Measurements from ENCODE around the gene SCT.

The SCT gene

DNA sequence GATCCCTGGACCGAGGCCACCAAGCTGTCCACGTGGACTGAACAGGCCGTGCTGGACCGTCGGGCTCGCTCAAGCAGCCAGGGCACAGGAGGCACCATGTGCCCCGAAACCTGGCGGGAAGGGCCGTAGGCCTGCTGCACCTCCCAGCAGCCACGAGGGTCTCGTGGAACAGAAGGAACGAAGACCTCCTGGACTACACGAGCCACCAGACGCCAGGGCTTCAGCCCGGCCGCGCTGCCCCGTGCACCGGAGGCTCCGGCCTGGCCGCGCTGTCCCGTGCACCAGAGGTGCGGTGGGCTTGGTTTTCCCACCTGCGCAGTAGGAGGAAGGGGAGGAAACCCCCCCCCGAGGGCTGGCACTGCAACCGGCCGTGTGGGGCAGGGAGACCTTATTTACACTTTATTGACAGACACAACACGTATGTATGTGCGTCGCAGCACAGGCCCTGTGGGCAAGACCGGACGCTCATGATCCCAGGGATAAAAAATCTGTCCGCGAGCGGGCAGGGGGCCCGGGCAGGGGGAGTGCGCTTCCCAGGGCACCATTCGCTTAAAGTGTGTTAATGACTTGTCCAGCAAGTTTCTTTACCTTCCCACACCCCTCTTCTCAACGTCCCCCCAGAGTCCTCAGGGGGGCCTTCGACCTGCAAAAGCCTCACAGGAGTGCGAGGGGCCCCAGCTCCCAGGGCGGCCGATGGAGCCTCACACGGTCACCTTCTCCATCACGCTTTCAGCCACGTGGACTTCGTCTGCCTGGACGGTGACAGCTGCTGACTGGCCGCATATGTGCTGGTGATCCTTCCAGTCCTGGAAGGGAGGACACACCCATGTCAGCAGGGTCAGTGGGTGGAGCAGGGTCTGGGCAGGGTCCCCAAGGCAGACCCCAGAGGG, 17.1 kb upstream of the SCT start:
- DNase-seq = no peak

DNA sequence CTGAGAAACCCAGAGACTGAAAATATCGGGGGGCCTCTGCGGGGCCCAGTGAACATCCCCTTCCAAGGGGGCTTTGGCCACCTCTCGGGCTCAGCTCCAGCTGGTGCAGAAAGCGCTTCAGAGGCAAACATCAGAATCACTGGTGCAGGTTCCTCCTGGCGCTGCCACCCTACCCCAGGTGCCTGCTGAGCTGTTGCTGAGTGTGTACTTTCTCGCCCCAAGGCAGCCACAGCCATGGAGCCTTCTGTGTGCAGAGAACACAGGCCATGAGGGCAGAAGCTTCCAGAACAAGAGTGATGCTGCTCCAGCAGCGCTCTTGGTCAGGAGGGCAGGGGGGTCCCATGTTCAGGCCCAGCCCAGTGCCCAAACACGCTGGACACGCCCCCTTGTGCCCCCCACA, 16.4 kb upstream of the SCT start:
- DNase-seq = no peak

DNA sequence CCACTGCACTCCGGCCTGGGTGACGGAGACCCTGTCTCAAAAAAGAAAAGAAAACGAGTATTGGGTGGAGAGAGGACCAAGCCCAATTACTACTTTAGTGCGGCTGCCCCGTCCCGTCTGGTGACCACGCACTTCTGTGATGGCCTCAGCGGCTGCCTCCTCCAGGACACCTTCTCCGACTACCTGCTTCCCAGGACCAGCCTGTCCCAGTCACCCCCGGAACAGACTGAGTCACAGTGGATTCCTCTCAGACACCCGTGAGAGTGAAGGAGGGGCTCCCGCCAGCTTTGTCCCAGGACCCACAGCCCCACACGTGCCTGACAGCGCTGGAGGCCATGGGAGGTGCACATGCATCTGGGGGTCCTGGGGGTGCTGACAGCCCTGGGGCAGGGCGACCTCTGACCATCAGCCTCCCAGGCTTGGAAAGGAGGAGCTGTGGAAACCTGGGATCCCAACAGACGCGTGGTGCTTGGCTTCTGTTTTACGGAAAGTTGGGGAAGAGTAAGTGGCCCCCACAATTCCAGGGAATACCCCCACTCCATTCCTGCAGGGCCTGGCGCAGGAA, 14.9 kb upstream of the SCT start:
- DNase-seq = no peak

- DNase-seq = peak in 1 of 2 donors; percentile 30
These were observed 13.2 kb upstream of the SCT start for GRCh38 chr11:640021-640706.

GRCh38 chr11:639332-639955, 12.5 kb upstream of the SCT start:
- no peak for DNase-seq

DNA sequence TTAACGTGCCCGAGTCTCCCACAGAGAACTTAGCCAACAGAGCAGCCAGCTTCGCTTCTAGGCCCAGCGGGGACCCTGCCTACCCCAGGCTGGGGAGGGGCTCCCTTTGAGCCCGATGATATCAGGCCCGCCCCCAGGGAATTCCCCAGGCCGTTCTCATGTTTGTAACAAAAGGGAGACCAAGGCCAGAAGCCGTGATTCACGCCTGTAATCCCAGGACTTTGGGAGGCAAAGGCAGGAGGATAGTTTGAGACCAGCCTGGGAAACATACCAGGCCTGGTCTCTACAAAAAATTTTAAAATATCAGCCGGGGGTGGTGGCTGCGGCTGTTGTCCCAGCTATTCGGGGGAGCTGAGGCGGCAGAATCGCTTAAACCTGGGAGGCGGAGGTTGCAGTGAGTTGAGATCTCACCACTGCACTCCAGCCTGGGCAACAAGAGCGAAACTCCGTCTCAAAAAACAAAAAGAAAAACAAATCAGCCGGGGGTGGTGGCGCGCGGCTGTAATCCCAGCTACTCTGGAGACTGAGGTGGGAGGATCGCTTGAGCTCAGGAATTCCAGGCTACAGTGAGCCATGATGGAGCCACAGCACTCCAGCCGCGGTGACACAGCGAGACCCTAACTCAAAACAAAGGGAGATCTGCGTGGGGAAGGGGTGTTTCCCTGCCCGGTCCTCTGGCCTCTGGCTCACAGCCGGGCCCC, 11.8 kb upstream of the SCT start:
- DNase-seq = no peak

DNA sequence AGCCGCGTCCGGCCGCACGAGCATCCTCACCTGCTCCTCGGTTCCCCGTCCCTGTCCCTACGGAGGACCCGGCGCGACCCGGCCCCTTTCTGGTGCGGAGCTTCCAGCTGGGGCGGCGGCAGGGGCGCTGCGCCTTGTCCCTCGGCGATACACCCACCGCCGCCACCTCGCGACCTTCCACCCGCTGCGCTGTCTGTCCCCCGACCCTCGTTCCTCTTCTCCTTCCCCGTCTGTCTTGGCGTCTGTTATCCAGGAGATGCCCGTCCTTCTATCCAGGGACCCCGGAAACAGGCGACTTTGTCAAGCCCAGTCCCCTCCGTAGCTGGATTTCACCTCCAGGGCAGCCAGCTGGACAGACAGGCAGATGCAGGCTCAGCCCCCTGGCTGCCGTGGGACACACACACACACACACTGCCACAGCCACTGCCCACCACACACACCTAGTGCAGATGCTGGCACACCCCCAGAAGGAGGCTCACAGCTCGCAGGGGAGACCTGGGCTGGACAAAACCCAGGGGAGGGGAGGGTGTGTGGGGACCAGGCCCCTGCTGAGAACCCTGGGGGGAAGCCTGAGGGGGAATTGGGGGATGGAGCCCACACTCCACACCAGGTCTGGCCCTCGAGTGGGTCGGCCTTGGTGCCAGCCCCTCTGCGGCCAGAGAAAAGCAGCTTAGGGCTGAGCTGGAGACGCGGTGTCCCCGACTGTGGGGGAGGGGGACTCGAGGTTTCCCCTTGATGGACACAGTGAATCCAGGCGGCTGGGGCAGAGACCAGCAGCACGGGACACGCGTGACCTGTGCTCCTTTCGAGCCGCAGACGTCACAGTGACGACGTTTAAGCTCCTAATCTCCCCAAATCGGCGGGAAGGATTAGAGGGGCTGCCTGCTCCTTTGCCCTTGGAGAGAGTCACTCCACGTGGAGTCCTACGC, 10.9 kb upstream of the SCT start:
- no peak for DNase-seq

DNA sequence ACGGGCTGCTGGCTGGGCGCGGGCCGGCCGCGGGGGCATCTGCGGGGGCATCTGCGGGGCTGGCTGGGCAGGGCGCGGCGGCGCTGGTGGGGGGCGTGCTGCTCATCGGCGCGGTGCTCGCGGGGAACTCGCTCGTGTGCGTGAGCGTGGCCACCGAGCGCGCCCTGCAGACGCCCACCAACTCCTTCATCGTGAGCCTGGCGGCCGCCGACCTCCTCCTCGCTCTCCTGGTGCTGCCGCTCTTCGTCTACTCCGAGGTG, 10.3 kb upstream of the SCT start:
- no peak for DNase-seq

GRCh38 chr11:636511-637332, 9.7 kb upstream of the SCT start, which contains the start of gene DRD4:
TSS of gene DRD4 (plus strand) at chr11:637269. CDS start at chr11:637305, 36 bp downstream.
- DNase-seq = no peak

DNA sequence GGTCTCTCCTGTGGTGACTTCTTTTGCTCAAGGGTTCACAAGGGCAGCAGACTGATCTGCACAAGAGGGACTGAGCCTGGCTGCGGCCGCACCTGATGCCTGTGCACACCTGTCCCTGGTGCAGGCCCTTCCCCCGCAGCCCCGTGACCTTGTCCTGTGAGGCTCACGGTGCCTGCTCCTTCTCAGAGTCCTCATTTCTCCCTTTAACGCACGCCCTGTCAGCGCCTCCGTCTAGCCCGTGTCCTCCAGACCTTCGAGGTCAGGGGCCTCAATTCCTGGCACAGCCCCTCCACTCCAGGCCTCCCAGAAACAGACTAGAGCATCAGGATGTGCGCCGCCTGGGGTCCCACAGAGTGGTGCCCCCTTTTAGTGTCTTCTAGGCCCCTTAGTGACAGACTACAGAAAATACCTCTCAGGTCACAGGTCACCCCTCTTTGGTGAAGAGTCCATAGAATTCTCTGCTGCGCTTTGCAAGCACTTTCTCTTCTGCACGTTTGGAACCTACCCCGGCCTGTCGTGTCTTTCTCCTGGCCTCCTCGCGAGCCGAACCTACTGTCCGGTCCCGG, 9.0 kb upstream of the SCT start:
- DNase-seq = no peak

GRCh38 chr11:630871-631270, 3.9 kb upstream of the SCT start:
- DNase-seq = no peak

- peak; percentile 33 to 59 for DNase-seq
These were observed 2.2 kb upstream of the SCT start for GRCh38 chr11:629237-629583.

- no peak for DNase-seq
These were observed 1.1 kb upstream of the SCT start for GRCh38 chr11:628056-628455.

DNA sequence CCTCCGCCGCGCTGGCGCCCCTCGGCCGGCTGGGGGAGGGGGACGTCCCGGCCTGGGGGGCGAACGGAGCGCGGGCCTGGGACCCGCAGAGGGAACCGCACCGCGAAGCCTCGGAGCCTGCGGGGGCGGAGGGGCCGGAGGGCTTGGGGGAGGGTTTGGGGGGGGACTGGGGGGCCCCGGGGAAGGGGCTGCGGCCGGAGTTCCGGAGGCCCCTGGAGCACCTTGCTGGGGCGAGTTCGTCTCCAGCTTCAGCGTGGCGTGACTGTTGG, 261 bp upstream of the SCT start:
- no peak for DNase-seq

DNA sequence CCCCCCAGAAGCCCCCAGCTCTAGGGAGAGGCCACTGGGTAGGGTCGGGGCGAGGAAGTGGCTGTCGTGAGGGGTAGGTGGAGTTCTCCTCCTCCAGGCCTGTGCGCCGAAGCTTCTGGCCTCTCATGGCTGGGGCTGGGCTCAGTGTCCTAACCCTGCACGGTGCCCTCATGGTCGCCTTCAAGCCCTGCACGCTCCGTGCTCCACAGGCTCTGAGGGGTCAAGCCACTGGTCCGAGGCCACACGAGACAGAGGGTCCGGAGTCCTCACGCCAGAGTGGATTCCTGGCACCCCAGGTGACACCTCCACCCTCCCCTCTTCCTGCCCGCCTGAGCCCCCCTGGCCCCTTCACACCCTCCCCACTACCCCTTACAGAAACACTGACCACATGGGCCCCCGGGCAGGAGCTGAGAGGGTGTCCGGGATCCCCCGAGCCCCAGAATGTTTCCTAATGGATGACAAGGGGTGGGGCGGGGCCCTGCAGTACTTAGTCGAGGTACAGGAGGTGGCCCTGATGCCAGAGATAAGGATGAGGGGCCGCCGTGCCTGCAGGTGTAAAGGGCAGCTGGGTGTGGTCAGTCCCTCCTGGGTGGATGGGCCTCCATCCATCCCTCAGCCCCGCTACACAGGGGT, 1.2 kb downstream of the SCT start:
- no peak for DNase-seq

DNA sequence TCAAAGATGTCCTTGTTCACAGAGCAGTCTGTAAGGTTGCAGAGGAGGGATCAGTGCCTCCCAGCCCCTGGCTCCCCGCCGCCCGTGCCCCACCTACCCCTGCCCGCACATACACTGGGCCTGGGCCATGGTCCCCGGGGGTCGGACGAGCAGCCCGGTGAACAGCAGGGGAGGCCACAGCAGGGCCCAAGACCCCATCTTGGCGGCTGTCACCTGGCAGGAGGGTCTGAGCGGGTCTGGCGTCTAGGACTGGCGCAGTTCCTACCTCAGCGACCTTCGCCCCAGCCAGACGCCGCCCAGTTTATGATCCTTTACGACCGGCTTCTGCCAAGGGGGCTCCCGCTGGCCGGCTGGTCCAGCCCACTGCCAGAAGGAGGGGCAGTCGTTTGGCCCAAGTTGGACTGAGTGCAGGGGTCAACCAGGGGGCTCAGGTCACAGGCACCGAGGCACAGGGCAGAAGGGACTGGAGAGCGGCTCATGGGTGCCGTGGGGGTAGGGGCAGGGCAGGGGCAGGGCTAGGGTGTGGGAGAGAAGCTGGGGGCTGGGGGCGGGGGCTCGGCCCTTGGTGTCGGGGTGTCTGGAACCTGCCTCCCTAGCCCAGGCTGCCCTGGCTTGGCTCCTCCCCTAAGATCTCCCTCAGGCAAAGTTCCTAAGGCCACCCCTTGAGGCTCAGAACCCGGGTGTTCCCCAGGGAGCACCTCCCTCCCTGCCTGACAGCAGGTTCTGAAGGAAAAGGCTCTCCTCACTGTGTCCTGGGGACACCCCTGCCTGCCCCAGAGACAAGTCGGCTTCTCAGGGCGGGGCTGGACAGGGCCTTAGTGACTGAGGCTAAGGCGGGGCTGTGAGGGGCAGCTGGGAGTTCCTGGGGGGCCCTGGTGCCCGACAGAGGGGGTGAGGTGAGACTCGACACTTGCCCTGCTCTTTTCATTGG, 2.0 kb downstream of the SCT start, which contains the start of gene CDHR5:
Gene CDHR5 (minus strand): TSS at position 251 of the 931 bp plus-strand sequence. CDS start 53 bp downstream, at position 198.
- DNase-seq = no peak

GRCh38 chr11:623999-624704, 2.8 kb downstream of the SCT start:
- DNase-seq = no peak

DNA sequence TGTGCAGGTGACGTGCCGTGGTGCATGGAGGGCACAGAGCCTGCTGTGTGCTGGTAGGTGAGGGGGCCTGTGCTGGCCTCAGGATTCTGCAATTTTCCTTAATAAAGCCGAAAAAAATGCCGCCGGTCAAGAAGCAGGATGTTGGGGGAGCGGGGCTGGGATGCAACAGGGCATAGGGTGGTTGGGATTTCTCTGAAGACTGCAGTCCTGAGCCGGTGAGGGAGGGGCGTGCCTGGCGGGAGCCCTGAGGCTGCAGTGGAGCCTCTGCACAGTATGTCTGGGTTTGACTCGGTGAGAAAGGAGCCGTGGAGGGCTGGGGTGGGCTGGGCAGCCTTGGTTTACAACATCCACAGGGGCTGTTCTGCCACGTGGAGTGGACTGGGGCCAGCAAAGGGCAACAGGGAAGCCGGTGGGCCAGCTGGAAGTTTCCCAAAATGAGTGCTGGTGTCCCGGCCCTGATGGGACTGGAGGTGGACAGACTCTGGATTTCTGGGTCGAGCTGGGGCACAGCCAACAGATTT, 3.6 kb downstream of the SCT start:
- no peak for DNase-seq
